Umbilical cord (tissue), 2 donors: ENCODE results near the gene LIN7A. TPM values are rescaled to one million over a fixed set of nuclear protein-coding genes. Genes with fewer than 3 reads are reported as not detected.

Experiments
- DNase-seq: peaks from one replicate; pipeline ENCODE4 v3.0.0-alpha.2; 2015; ENCODE audit warnings: low spot score
- total RNA-seq: library from RNA; depleted of rRNA; stranded (reverse); fragments of >200 nt; gene quantifications from one replicate; pipeline ENCODE4 v1.2.3, GENCODE V29; 2014; ENCODE audit warnings: low replicate concordance; ENCODE audit not compliant: insufficient read depth

The LIN7A gene
- total RNA-seq, 1 donor from 2014 or later, result 23.4 TPM

GRCh38 chr12:80756875-80757274 lies 180.9 kb downstream of the LIN7A start:
- no peak for DNase-seq

DNA sequence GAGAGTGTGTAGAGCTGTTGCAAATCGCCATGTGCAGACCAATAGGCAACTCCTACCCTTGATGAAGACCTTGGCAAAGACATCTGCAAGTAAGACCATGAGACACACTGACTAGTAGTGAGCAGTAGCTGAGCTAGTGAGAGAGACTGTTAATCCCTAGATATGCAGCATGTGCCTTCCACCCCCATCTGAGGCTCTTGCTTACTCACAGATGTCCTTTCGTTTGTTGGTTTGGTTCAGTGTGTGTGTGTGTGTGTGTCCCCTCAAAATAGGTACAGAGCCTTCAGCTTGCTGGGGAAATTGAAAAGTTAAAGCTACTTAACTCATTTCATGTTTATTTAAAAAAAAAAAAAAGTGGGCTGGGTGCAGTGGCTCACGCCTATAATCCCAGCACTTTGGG lies 183.5 kb downstream of the LIN7A start:
- DNase-seq, result no peak

GRCh38 chr12:80752464-80752863 lies 185.3 kb downstream of the LIN7A start:
- DNase-seq, result no peak

- no peak for DNase-seq
Observed at GRCh38 chr12:80749456-80749855, 188.3 kb downstream of the LIN7A start.

DNA sequence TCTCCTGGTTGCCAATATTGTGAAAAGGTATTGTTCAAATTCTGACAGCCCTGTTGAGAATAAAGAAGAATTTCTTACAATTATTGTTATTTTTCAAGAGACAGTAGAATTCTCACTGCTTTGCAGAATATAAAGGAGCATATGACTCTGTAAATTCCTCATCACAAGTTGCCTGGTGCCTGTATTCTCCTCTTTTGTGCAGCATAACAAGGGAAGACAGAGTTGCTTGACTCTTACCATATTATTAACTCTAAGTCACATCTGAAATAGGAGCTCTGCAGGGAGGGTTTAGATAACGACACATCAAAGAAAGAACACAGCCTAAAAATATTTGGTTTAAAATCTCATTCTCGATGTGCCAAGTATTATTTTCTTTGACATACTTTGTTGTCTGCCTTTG lies 189.9 kb downstream of the LIN7A start:
- no peak for DNase-seq

DNA sequence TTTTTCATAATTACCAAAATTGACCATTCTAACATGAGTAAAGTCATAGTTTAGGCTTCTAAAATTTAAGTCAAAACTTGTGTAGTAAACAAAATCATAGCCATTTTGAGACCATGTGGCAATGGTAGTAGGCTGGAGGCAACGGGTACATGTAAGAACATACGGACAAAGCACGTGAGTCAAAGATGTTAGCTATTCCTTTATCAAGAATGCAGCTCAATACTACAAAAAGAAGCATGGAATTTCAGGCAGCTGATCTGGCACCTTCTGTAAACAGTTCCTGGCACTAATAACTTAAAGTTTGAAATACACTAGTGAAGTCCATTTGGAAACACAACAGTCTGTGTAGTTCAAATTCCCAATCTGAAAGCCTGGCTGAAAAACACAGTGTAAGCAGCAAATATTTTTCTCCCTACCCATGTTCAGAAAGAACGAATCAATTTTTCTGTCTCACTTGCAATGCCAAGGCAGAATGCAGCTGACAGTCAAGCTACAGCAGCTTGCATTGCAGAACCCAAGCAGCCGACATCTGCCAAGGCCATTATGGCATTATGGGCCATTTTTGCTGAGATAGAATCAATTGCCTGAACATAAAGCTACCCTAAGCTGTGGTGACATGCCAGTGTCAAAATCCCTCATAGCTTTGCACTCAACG lies 191.8 kb downstream of the LIN7A start:
- no peak for DNase-seq

Other genes starting within 250 kb of the LIN7A start
- gene MYF6, start 230.3 kb downstream of the LIN7A start, total RNA-seq, result not detected
- 7.5 TPM for gene MYF5, start 221.0 kb downstream of the LIN7A start, total RNA-seq
- 32.0 TPM for gene ACSS3, start 140.1 kb upstream of the LIN7A start, total RNA-seq